ENCODE measurements around the gene COX20. TPM values are rescaled to one million over a fixed set of nuclear protein-coding genes. Genes with fewer than 3 reads are reported as not detected.

Gene COX20
- total RNA-seq, 1 experiment from 2014 or later: 33.1 TPM

DNA sequence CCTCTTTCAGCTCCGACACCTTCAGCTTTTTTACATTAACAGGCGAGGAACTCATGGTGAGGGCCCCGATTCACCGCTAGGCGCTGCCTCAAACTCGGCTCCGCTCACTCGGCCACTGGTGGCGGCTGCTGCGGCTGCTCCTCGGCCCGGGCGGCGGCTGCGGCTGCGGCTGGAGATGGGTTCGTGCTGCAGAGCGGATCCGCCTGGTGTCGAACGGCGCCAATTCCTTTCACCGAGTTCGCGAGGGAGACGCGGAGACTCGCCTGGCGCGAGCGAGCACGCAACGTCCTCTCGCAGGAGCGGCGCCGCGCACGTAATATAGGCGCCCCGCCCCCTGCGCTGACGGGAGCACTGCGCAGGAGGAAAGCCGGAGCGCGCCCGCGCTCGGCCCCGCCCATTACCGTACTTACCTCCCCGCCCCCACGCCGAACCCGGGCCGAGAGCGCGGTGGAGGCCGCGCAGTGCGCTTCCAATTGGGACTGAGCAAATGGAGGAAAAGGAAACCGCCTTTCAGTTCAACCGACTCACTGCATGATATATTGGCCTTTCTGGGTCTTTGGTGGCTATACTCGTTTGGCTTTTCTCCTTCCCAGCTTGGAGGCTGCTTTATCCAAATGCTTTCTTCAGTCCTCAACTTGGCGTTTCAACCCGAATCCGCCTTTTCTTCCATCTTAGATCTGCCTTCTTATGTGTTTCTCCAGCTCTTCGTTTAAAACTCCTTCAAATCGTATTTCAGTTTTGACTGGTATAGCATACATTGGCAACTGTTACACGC lies 29.0 kb downstream of the COX20 start, which contains the start of gene HNRNPU (continued):
- TF ChIP-seq, protein P1, sequence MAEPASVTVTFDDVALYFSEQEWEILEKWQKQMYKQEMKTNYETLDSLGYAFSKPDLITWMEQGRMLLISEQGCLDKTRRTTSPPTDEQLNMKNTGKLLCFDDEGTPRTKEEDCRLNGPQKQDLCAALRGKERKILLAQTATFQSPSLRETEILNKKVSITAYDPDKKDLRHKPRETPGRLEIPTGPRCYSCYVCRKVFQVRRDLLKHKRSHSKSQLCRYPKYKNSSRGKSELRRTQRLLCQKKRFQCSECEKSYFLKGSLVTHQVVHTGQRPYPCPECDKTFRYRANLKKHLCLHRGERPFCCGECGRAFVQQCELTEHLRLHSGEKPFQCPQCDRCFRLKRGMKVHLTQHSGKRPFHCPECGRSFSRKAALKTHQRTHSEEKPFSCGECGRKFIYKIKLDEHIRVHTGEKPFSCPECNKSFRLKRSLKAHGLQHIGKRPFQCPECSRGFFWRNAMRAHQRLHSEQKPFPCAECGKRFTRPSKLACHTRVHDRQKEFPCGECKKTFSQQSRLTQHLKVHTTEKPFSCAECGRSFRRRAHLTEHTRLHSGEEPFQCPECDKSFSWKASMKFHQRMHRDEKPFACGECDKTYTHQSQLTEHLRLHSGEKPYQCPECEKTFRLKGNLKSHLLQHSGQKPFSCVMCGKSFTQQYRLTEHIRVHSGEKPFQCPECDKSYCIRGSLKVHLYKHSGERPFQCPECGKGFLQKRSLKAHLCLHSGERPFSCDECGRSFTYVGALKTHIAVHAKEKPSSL (CRISPR knock-in tag; conservative IDR thresholded peaks at IDR 0.05): no peak
- peak; percentile 48; the same call in 1 of the 2 replicates for TF ChIP-seq CREM (CRISPR knock-in tag; IDR thresholded peaks at IDR 0.05)
- TF ChIP-seq, protein P2, sequence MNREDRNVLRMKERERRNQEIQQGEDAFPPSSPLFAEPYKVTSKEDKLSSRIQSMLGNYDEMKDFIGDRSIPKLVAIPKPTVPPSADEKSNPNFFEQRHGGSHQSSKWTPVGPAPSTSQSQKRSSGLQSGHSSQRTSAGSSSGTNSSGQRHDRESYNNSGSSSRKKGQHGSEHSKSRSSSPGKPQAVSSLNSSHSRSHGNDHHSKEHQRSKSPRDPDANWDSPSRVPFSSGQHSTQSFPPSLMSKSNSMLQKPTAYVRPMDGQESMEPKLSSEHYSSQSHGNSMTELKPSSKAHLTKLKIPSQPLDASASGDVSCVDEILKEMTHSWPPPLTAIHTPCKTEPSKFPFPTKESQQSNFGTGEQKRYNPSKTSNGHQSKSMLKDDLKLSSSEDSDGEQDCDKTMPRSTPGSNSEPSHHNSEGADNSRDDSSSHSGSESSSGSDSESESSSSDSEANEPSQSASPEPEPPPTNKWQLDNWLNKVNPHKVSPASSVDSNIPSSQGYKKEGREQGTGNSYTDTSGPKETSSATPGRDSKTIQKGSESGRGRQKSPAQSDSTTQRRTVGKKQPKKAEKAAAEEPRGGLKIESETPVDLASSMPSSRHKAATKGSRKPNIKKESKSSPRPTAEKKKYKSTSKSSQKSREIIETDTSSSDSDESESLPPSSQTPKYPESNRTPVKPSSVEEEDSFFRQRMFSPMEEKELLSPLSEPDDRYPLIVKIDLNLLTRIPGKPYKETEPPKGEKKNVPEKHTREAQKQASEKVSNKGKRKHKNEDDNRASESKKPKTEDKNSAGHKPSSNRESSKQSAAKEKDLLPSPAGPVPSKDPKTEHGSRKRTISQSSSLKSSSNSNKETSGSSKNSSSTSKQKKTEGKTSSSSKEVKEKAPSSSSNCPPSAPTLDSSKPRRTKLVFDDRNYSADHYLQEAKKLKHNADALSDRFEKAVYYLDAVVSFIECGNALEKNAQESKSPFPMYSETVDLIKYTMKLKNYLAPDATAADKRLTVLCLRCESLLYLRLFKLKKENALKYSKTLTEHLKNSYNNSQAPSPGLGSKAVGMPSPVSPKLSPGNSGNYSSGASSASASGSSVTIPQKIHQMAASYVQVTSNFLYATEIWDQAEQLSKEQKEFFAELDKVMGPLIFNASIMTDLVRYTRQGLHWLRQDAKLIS (CRISPR knock-in tag; IDR thresholded peaks at IDR 0.05; ENCODE audit: borderline replicate concordance): no peak; the same call in 1 of the 2 replicates
- no peak for TF ChIP-seq SOX15 (CRISPR knock-in tag; IDR thresholded peaks at IDR 0.05)
- TF ChIP-seq ZNF138 (CRISPR knock-in tag; conservative IDR thresholded peaks at IDR 0.05): no peak
- TF ChIP-seq EMX1 (CRISPR knock-in tag; IDR thresholded peaks at IDR 0.05): no peak
- TF ChIP-seq NFATC4 (CRISPR knock-in tag; IDR thresholded peaks at IDR 0.05): no peak
- TF ChIP-seq, protein P3, sequence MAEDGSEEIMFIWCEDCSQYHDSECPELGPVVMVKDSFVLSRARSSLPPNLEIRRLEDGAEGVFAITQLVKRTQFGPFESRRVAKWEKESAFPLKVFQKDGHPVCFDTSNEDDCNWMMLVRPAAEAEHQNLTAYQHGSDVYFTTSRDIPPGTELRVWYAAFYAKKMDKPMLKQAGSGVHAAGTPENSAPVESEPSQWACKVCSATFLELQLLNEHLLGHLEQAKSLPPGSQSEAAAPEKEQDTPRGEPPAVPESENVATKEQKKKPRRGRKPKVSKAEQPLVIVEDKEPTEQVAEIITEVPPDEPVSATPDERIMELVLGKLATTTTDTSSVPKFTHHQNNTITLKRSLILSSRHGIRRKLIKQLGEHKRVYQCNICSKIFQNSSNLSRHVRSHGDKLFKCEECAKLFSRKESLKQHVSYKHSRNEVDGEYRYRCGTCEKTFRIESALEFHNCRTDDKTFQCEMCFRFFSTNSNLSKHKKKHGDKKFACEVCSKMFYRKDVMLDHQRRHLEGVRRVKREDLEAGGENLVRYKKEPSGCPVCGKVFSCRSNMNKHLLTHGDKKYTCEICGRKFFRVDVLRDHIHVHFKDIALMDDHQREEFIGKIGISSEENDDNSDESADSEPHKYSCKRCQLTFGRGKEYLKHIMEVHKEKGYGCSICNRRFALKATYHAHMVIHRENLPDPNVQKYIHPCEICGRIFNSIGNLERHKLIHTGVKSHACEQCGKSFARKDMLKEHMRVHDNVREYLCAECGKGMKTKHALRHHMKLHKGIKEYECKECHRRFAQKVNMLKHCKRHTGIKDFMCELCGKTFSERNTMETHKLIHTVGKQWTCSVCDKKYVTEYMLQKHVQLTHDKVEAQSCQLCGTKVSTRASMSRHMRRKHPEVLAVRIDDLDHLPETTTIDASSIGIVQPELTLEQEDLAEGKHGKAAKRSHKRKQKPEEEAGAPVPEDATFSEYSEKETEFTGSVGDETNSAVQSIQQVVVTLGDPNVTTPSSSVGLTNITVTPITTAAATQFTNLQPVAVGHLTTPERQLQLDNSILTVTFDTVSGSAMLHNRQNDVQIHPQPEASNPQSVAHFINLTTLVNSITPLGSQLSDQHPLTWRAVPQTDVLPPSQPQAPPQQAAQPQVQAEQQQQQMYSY (CRISPR knock-in tag; IDR thresholded peaks at IDR 0.05): no peak
- TF ChIP-seq ZNF317 (CRISPR knock-in tag; IDR thresholded peaks at IDR 0.05; ENCODE audit: borderline replicate concordance, low read depth): no peak
- TF ChIP-seq TEAD1 (CRISPR knock-in tag; IDR thresholded peaks at IDR 0.05): peak; percentile 77
- TF ChIP-seq KAT7 (CRISPR knock-in tag; IDR thresholded peaks at IDR 0.05; ENCODE audit: borderline replicate concordance): 0 out of 2 replicates have a peak, but pooled peaks have one; percentile 19
- TF ChIP-seq, protein P4, sequence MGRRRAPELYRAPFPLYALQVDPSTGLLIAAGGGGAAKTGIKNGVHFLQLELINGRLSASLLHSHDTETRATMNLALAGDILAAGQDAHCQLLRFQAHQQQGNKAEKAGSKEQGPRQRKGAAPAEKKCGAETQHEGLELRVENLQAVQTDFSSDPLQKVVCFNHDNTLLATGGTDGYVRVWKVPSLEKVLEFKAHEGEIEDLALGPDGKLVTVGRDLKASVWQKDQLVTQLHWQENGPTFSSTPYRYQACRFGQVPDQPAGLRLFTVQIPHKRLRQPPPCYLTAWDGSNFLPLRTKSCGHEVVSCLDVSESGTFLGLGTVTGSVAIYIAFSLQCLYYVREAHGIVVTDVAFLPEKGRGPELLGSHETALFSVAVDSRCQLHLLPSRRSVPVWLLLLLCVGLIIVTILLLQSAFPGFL (CRISPR knock-in tag; IDR thresholded peaks at IDR 0.05; ENCODE audit: borderline replicate concordance): no peak
- peak; percentile 25; the same call in 1 of the 2 replicates for TF ChIP-seq GABPB1 (CRISPR knock-in tag; IDR thresholded peaks at IDR 0.05)
- TF ChIP-seq NFE2L1 (CRISPR knock-in tag; IDR thresholded peaks at IDR 0.05): no peak
- TF ChIP-seq SMAD3 (CRISPR knock-in tag; IDR thresholded peaks at IDR 0.05; ENCODE audit: borderline replicate concordance): peak; percentile 82; the same call in 1 of the 2 replicates
- TF ChIP-seq ETV6 (CRISPR knock-in tag; IDR thresholded peaks at IDR 0.05): no peak
- TF ChIP-seq ESRRA (CRISPR knock-in tag; IDR thresholded peaks at IDR 0.05; ENCODE audit: borderline replicate concordance): no peak
- TF ChIP-seq ELF4 (CRISPR knock-in tag; IDR thresholded peaks at IDR 0.05; ENCODE audit: low read depth): no peak
- no peak for TF ChIP-seq OVOL2 (CRISPR knock-in tag; IDR thresholded peaks at IDR 0.05; ENCODE audit: borderline replicate concordance)
- TF ChIP-seq ZNF416 (CRISPR knock-in tag; IDR thresholded peaks at IDR 0.05): no peak
- TF ChIP-seq FOXP1 (CRISPR knock-in tag; IDR thresholded peaks at IDR 0.05; ENCODE audit: borderline replicate concordance): peak; percentile 89
- TF ChIP-seq, protein P5, sequence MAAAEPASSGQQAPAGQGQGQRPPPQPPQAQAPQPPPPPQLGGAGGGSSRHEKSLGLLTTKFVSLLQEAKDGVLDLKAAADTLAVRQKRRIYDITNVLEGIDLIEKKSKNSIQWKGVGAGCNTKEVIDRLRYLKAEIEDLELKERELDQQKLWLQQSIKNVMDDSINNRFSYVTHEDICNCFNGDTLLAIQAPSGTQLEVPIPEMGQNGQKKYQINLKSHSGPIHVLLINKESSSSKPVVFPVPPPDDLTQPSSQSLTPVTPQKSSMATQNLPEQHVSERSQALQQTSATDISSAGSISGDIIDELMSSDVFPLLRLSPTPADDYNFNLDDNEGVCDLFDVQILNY (CRISPR knock-in tag; IDR thresholded peaks at IDR 0.05): peak; percentile 95
- TF ChIP-seq, protein P6, sequence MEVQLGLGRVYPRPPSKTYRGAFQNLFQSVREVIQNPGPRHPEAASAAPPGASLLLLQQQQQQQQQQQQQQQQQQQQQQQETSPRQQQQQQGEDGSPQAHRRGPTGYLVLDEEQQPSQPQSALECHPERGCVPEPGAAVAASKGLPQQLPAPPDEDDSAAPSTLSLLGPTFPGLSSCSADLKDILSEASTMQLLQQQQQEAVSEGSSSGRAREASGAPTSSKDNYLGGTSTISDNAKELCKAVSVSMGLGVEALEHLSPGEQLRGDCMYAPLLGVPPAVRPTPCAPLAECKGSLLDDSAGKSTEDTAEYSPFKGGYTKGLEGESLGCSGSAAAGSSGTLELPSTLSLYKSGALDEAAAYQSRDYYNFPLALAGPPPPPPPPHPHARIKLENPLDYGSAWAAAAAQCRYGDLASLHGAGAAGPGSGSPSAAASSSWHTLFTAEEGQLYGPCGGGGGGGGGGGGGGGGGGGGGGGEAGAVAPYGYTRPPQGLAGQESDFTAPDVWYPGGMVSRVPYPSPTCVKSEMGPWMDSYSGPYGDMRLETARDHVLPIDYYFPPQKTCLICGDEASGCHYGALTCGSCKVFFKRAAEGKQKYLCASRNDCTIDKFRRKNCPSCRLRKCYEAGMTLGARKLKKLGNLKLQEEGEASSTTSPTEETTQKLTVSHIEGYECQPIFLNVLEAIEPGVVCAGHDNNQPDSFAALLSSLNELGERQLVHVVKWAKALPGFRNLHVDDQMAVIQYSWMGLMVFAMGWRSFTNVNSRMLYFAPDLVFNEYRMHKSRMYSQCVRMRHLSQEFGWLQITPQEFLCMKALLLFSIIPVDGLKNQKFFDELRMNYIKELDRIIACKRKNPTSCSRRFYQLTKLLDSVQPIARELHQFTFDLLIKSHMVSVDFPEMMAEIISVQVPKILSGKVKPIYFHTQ (CRISPR knock-in tag; IDR thresholded peaks at IDR 0.05): no peak
- no peak for TF ChIP-seq NR1H2 (CRISPR knock-in tag; IDR thresholded peaks at IDR 0.05)
